ENCODE results near the gene MREG.
"Not testable (repeated sequence)": the region's sequence is repeated elsewhere in the genome, so short reads cannot be mapped to it uniquely, and the experiment has no call there.

Gene MREG

DNA sequence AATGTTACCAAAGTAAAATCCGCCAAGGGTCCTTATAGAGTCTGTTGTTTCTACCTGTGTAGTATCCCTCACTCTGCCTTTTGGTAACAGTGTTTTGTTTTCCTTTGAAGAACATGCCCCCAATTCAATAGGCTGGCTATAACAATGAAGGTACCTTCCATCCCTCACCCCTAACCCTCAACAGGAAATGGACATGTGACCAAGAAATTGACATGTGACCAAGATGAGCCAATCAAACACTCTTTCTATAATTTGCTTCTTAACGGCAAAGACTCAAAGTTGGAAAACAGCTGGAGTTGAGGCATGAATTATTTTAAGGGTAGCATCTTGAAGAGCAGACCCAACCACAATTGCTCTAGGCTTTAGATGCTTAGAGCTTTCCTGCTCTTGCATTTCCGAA lies 5.4 kb upstream of the MREG start:
- DNase-seq: no peak

DNA sequence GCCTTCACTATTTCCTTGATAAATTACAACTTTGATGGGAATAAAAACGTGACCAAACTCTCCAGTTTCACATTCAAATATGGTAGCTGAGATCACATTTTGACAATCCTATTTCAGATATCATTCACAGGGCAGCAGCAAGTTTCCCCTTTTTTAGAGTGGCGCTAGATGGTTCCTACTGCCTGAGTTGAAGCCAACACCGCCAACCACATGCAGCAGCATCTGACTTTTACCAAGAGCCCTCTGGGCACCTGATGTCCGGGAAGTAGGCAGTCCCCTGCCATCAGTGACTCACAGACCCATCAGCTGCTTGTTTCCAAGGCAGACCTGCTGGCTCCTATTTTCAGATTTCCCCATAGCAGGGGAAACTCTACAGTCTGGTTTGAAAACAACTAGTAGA lies 4.0 kb upstream of the MREG start:
- DNase-seq: peak in 1 of 2 donors; percentile 16

DNA sequence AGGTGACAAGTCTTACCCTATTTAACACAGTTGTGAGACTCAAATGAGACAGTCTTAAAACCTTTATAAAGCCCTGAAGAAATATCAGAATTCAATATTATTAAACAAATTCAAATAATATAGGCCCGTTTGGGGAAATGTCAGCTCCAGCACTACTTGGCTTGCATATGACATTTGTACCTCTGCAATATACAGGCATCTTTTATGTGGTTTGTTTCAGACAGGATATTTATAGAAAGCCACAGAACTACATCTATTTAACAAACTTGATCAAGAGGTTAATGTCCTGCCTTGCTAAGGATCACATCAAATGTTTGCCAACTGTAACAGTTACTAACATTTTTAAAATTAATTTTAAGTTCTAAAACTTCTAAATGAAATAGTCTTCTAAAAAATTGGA lies 3.2 kb upstream of the MREG start:
- peak in 1 of 2 donors; percentile 34 for DNase-seq

DNA sequence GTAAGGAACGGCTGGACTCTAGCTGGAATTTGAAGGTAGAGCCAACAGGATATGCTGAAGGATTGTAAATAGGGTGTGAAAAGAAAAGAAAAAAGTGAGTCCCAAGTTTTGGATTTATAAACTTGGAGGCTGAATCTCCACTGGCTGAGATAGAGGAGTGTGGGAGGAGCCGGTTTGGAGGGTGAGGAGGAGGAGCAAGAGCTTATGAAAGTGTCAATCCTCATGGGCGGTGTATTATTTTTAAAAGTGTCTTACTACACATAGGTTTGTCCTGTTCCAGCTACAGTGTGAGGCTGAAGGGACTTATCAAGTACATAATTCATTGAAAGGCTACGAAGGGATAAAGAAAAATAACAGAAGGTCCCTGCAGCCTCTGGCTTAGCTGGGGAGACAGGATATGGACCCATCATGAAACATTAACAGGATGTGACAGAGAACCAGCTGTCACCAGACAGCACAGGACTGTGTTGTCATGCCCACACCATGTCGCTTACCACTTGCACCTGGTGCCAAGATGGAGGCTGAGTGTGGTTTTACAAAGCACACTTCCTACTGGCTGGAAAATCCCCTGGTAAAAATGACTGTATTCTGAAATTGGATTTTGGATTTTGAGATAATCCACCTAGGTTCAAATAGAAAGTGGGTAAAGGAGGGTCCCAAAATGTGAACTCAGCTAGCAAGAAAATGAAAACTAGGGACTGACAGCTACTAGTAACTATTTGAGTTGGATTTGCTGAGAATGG lies 2.5 kb upstream of the MREG start:
- peak; percentile 65 to 67 for DNase-seq

DNA sequence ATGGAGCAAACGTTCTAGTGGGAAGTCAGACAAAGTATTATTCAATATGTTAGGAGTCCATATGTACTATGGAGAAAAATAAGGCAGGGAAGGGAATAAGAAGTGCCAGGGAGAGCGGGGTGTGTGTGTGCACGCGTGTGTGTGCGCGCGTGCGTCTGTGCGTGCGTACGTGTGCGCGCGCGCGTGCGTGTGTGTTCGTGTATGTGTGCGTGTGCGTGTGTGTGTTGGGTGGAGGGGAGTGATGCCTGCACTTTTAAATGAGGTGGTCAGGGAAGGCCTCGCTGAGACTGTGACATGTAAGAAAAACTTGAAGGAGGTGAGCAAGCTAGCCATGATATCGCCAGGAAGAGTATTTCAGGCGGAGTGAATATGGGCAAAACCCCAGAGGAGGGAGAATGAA lies 1.6 kb upstream of the MREG start:
- no peak for DNase-seq

DNA sequence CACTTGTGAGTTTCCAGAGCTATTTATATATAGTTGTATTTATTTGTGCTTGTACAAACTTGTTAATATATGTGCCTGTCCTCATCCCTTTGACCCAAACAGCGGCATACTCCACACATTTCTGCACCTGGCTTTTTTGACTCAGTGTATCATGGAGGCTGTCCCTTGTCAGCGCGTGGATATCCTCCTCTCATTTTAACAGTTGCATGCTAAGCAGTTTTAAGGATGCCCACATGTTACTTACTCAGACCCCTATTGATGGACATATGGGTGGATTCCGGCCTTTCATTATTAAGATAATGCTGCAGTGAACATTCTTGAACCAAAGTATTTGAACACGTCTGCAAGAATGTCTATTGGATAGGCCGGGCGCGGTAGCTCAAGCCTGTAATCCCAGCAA lies 655 bp upstream of the MREG start:
- DNase-seq: no peak

DNA sequence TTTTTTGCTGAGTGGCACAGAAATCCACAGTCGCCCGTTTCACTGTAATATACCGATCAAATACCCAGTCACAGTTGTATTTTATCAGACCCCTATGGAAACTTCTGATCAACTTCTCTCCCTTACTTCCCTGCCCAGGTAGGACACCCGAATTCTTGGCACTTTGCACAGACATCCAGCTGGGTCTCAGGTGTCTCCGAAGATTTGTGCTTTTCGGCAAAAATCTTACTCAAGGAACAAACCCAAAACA lies 596 bp downstream of the MREG start:
- no peak for DNase-seq

DNA sequence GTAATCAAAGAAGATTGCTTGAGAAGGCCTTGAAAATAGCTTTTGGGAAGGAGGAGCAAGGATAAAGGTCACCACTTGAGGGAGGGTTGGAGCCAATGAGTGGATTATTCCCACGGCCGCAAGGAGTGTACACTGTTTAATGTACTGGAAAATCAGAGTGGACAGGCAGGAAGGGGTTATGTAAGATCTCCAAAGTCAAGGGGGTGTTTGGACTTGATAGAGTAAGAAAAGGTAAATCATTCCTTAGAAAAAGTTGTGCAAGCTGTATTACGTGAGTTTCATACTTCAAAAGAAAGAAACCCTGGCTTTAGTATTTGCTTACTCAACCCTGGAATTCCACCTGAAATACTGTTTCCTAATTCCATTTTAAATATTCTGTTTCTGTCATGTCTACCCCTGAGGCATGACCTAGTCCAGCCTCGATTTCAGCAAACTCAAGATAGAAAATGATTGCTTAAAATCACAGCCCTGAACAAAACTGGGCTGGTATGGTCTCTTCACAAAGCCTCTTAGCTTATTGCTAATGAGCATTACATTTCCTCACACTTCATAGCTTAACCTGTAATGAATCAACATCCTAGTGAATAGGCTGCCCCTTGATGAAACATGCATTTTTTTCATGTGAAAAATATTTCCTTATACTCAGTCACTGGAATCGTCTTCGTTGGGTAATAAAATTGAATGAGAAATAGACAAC lies 1.1 kb downstream of the MREG start:
- no peak for DNase-seq

DNA sequence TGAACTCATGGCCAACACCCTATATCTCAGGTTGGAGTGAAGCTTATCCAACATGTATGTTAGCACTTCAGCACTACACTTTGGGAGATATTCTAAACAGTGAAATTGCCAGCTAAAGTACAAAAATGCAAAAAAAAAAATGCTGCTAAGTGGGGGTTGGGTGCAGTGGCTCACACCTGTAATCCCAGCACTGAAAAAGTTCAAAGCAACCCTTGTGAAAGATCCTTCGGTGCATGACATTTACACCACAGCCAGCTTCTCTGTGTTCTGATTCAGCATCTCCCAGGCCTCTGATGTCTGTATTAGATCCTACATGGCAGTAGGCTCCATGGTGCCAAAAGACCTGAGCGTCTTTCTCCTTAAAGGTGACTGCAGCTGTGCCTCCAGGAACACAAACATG lies 4.1 kb downstream of the MREG start:
- DNase-seq: not testable (repeated sequence)

DNA sequence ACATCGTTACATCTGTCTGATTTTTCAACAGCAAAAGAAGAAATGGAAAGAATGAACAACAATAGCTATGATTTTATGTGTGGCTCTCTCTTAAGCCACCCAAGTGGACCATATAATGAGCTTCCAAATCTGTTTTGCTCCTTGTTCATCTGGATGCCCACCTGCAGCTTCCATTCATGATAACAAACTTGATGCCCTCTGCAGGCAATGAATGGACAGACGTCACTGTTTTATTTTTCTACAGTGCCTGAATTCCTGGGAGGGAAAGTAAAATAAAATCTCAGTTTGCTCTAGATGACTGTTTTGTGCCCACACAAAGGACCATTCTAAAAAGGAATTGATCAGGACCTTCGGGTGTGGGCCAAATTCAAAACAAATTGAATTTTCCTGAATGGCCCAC lies 5.0 kb downstream of the MREG start:
- DNase-seq: no peak

DNA sequence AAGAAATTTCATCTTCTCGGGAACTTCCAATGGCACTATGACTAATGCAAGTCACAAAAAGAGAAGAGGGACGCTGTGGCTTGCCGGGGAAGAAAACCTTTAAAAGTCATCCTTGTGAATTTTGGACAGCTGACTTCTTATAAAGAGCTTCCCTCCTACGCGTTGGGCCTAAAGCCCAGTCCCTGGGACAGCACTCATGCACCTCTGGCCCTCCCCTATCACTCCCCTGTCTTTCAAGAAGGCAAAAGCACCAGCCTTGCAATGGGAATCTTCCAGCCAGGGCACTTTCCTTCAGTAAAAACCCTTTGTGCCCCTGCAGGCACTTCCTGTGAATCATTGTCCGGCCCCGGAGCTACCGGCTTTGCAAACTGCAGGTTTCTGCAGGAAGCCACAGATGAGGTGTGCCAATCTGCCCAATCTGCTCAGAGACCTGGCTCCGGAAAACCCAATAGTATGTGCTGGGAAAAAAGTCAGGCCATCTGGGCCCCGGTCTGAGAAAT lies 7.1 kb downstream of the MREG start:
- peak; percentile 22 to 29 for DNase-seq

DNA sequence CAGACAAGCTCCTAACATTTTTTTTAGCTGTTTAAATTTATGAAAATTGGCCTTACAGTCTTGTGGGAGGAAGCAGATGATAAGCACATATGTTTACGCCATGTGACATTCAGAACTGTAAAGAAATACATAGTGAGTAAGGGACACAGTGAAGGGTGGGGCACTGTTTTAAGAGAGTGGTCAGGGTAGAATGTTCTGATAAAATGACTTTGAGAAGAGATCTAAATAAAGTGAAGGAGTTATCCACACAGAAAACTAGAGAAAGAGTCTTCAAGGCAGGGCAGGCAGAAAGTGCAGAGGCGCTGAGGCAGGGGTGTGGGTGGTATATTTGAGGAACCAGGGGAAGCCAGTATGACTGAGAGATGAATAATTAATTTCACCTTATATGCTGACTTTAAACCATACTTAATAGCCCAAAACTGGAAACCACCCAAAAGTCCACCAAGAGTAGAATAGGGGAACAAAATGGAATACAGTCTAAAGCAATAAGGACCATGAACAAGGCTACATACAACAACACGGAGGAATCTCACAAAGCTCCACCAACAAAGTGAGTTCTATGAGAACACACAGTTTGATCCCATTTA lies 8.6 kb downstream of the MREG start:
- no peak for DNase-seq

DNA sequence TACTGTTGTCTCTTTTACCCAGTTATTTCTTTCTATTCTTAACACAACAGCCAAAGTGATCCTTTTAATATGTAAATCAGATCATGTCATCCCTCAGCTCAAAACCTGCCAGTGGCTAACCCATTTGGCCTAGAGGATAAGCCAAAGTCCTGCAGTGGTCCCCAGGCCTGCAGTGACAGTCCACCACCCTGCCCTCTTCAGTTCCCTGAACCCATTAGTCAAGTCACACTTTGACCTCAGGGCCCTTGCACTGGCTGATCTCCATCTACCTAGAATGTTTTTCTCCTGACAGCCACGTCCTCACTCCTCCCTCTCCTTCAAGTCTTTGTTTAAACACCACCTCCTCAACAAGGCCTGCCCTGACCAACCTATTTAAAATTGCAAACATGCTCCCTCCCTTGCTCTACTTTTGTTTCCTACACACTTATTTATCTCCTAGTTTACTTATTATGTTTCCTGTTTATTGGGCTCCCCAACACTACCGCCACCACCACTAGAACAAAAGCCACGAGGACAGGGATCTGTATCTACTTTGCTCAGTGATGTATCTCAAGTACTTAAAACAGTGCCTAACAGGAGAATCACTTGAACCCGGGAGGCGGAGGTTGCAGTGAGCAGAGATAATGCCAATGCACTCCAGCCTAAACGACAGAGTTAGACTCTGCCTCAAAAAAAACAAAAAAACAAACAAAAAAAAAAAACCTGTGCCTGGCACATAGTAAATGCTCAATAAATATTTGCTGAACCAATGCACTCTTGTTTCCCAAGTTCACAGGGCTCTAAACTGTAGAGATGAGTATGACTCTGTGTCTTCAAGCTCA lies 9.3 kb downstream of the MREG start:
- DNase-seq: no peak

DNA sequence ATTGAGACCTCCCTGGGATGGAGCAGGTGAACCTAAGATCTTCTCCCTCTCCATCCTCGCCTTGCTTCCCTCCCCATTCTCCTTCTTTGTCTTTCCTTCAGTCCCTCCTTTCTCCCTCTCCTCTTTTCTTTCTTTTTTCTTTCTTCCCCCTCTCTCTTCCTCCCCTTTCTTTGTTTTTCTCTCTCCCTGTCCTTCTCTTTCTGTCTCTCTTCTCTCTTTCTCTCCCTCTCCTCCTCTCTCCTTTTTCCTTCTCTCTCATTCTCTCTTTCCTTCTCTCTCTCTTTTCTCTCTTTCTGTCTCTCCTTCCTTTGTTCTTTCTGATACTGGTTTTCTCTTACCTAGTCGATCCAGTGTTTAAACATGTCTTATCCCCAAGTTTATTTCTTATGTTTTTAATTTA lies 10.7 kb downstream of the MREG start:
- no peak for DNase-seq

DNA sequence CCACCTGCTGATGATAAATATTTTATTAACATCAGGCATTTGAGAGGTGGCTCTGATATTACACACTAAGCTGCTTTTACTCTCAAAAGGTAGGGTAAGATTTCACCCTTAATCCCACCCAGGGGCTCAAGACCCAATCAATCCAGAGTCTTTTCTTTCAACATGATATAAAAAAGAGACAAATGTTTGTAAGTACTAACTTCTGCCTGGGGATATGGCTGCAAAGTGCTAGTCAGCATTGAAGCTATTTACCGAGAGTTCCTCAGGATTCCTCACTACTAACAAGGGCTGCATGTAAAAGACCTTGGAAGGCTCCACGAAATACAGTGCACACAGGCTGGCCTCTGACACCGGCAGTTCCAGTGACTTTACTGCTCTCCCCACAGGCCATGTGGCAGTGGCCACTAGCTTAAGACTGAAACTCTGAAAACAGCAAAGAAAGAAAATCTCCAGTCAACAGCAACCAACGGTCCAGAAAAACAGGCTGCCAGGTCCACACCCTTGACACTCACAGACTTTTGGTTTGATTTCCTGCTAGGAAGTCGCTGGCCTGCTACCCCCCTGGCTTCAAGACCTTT lies 11.2 kb downstream of the MREG start:
- no peak for DNase-seq

DNA sequence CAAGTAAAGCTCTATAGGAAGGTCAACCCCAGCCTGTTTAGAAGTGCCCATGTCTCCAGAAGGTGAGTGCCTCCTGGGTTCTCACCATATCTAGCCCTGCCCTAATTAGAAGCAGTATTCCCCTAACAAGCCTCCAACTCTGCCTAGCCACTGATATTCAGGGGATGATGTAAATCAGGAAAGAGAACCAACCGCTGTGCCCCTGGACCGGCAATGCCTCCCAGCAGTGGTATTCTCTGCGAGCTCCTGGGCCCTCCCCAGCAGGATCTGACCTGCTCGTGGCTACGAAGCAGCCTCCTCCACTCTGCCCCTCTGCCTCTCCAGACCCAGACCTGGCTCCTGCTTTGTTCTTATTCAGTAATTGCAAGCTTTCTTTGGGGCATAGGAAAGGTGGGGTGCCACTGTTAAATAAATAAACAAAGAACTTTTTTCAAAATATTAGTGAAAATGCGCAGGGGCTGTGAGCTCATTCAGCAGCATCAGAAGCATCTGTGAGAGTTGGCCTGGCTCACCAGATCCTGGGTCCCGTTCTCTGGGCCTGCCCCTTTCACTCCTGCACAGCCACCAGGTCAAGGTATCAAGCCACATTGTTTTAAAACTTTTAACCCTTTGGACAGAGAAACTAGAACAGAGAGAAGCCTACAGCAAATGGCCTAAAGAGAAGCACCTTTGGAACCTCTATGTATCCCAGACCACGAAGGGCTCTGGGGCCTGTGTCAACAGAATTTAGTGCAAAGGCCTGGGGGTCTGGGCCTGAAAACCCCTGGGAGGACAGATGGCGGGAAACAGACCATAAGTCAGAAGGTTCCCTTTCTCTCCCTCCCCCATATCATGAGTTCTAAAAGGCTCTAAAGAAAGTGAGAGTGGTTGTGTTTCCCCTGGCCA lies 11.9 kb downstream of the MREG start:
- no peak for DNase-seq

DNA sequence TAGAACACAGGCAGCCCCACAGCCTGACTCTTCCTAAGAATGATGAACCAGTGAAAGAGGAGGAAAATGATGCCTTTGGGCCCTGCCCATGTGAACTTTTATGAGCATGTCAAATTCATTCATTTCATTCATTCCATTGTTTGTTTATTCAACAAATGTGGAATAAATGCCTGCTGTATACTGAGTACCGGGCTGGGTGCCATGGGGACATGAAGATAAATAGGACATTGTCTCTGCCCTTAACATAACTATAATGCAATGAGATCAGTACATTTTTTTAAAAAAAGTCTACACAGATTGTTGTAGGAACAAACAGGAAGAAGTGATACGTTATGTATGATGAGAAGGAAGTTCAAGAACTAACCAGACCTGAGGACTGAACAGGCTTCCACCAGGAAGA lies 14.7 kb downstream of the MREG start:
- no peak for DNase-seq

DNA sequence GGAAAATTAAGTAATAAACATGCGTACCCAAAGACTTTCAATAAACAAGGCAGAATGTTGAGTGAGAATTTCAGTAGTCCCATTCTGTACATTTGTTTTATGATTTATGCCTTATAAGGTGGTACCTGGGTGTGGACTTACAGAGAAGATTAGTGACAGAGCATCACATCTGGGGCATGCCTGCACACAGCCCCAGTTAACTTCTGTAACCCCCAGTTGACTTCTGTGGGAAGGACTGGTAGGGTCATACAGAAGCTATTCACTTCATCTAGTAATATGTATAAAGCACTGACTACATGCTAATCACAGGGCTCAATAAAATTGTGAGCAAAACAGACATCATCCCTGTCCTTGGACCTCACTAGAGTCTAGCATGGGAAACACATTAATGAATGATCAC lies 16.1 kb downstream of the MREG start:
- no peak for DNase-seq

DNA sequence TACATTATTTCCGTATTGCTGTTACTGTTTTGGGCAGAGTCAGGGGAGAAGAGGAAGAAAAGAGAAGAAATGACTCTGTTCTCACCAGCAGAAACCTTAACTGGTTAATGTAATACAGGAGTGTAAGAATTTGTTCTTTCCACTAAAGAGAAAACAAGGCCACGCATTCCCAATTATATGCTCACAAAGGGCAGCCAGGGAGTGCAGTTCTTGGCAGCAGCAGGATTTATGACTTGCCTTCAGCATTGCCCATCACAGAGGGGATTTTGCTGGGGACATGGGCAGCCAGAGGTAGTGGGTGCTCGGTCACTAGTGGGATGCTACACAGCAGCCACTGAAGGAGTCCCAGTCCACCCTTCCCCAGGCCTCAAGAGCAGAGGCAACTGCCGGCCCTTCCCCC lies 18.4 kb downstream of the MREG start:
- no peak for DNase-seq

DNA sequence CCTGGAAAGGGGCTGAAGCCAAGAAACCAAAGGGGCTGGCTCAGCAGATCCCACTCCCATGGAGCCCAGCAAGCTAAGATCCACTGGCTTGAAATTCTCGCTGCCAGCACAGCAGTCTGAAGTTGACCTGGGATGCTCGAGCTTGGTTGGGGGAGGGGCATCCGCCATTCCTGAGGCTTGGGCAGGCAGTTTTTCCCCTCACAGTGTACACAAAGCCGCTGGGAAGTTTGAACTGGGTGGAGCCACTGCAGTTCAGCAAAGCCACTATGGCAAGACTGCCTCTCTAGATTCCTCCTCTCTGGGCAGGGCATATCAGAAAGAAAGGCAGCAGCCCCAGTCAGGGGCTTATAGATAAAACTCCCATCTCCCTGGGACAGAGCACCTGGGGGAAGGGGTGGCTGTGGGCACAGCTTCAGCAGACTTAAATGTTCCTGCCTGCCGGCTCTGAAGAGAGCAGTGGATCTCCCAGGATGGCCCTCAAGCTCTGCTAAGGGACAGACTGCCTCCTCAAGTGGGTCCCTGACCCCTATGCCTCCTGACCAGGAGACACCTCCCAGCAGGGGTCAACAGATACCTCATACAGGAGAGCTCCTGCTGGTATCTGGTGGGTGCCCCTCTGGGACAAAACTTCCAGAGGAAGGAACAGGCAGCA lies 24.7 kb downstream of the MREG start:
- DNase-seq: not testable (repeated sequence)

DNA sequence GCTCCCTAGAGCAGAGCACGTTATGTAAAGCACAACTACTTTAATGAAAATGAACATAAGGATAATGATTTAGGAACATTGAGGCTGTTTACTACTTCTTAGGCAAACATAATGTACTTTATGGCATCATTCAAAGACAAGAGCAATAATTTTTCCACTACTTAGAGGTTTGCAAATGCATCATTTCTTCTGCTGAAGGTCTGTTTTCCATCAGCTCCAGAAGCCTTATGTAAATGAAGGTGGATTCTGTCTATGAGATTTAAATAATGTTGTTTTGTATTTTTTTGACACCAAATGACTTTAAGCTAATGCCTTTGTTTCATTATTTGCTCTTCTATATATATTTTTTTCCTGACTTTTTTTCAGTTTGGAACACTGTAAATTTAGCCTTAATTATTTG lies 28.1 kb downstream of the MREG start:
- no peak for DNase-seq

DNA sequence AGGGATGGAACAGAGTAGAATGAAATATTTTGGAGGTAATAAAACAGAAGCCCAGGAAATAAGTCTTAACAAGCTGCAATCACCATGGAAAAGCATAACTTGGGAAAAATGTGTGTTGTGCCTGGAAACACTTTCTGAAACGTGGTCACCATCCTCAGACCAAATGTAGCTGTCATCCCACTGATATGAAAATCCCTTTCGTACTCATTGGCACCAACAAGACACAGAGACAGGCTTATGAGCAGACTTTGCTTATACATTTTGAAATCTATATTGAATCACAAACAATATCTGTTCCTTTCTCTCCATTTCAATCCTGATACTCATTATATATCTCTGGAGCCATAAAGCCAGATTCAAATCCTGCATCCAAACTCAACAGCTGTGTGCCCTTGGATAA lies 28.7 kb downstream of the MREG start:
- no peak for DNase-seq

All from CD4-positive, alpha-beta T cell treated with Interleukin-4 for 1 hour (primary cell).